Mucosa of stomach (tissue), 1 donor: ENCODE data around the gene RNF130.
"Not testable (repeated sequence)": the region's sequence is repeated elsewhere in the genome, so short reads cannot be mapped to it uniquely, and the experiment has no call there.

ENCODE experiments used
- H3K27me3 ChIP-seq: one replicate; pipeline ENCODE4 v1.7.0; 2013; ENCODE audit warnings: mild to moderate bottlenecking, low read length; ENCODE audit not compliant: control insufficient read depth, insufficient read depth
- H3K36me3 ChIP-seq: one replicate; pipeline ENCODE4 v1.7.0; 2013; ENCODE audit warnings: low read length; ENCODE audit not compliant: control insufficient read depth, insufficient read depth
- H3K4me1 ChIP-seq: one replicate; pipeline ENCODE4 v1.7.0; 2013; ENCODE audit warnings: mild to moderate bottlenecking, low read length; ENCODE audit not compliant: control insufficient read depth, insufficient read depth
- H3K4me3 ChIP-seq: one replicate; pipeline ENCODE4 v1.7.0; 2013; ENCODE audit warnings: low read length
- H3K9ac ChIP-seq: one replicate; pipeline ENCODE4 v1.7.0; 2013; ENCODE audit warnings: mild to moderate bottlenecking, low read length, moderate library complexity
- H3K9me3 ChIP-seq: one replicate; pipeline ENCODE4 v1.7.0; 2013; ENCODE audit warnings: mild to moderate bottlenecking, low read length, moderate library complexity; ENCODE audit not compliant: control insufficient read depth
- donor health status: Pancreatic carcinoma.

Gene RNF130

DNA sequence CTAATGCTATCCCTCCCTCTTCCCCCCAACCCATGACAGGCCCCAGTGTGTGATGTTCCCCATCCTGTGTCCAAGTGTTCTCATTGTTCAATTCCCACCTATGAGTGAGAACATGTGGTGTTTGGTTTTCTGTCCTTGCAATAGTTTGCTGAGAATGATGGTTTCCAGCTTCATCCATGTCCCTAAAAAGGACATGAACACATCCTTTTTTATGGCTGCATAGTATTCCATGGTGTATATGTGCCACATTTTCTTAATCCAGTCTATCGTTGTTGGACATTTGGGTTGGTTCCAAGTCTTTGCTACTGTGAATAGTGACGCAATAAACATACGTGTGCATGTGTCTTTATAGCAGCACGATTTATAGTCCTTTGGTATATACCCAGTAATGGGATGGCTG is 78.7 kb downstream of the RNF130 start:
- H3K9me3 ChIP-seq, H3K4me1 ChIP-seq, H3K36me3 ChIP-seq, H3K27me3 ChIP-seq, H3K9ac ChIP-seq, H3K4me3 ChIP-seq: not testable (repeated sequence)

DNA sequence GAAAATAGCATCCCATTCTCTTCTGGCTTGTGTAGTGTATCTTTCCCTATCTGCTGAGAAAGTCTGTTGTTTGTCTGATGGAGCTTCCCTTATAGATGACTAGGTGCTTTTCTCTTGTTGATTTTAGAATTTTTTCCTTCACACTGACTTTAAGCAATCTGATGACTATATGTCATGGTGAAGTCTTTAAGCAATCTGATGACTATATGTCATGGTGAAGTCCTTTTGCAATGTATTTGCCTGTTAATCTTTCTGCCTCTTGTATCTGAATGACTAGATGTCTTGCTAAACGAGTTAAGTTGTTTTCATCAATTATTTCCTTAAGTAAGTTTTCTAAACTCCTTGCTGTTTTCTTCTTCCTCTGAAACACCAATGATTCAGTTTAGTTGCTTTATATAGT is 80.5 kb downstream of the RNF130 start:
- Histone ChIP-seq H3K36me3 (no peaks in the 10 kb centered on the region), H3K9me3 (no peaks in the 10 kb centered on the region), H3K4me3 (no peak overlapping the region), H3K9ac (no peak overlapping the region), H3K4me1 (no peaks in the 10 kb centered on the region), H3K27me3 (no peaks in the 10 kb centered on the region)

- H3K9me3 ChIP-seq, H3K36me3 ChIP-seq, H3K4me1 ChIP-seq: not testable (repeated sequence)
Observed at GRCh38 chr5:179990525-179990924, 81.0 kb downstream of the RNF130 start.

DNA sequence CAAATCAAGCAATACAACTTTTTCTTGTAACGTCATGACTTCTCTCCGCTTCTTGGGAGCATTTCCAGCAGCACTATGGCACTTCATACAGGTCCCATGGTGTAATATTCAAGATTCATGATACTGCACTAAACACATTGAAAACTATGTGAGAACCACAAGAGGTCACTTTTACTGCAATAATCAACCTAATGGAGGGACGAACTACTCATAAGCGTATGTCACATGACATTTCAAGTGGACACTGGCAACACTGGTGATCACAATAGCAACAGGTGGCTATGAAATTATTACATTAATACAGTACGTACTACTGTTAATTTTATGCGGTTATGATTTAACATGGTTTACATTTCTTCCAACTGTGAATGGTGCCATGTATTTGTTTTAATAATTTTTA is 85.2 kb downstream of the RNF130 start:
- Histone ChIP-seq H3K36me3 (no peaks in the 10 kb centered on the region), H3K4me3 (no peak overlapping the region), H3K9ac (no peak overlapping the region), H3K27me3 (no peaks in the 10 kb centered on the region), H3K9me3 (no peaks in the 10 kb centered on the region), H3K4me1 (no peaks in the 10 kb centered on the region)

More at GRCh38 chr5:179990525-179990924, 81.0 kb downstream of the RNF130 start:
- not testable (repeated sequence) for H3K9ac ChIP-seq, H3K4me3 ChIP-seq, H3K27me3 ChIP-seq

GRCh38 chr5:179981636-179982035 is 89.9 kb downstream of the RNF130 start:
- Histone ChIP-seq H3K4me1 (no peaks in the 10 kb centered on the region), H3K9me3 (no peaks in the 10 kb centered on the region), H3K4me3 (no peak overlapping the region), H3K36me3 (no peaks in the 10 kb centered on the region), H3K9ac (no peak overlapping the region), H3K27me3 (no peaks in the 10 kb centered on the region)

DNA sequence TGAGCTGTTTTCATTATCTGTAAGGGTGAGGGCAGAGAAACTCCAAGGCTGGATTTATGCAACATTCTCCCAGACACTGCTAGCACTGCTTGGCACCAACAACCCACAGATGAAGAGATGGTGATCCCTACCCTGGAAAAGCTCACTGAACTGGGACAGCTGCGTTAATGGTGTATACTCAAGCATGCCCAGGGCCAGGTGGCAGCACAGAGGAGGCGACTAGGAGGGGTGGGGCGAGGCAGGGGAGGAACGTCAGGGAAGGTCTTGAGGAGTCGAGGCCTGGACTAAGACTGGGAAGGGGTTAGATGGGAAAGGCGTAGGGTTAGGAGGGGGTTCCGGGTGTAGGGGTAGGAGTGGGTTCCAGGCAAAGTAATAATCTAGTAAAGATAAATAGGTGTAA is 90.8 kb downstream of the RNF130 start:
- H3K9me3 ChIP-seq, result no peaks in the 10 kb centered on the region
- H3K36me3 ChIP-seq, result no peaks in the 10 kb centered on the region
- H3K9ac ChIP-seq, result no peak overlapping the region
- no peaks in the 10 kb centered on the region for H3K4me1 ChIP-seq
- no peak overlapping the region for H3K4me3 ChIP-seq
- no peaks in the 10 kb centered on the region for H3K27me3 ChIP-seq

GRCh38 chr5:179978792-179979191 is 92.8 kb downstream of the RNF130 start:
- H3K9ac ChIP-seq, result no peak overlapping the region
- H3K36me3 ChIP-seq, result no peaks in the 10 kb centered on the region

DNA sequence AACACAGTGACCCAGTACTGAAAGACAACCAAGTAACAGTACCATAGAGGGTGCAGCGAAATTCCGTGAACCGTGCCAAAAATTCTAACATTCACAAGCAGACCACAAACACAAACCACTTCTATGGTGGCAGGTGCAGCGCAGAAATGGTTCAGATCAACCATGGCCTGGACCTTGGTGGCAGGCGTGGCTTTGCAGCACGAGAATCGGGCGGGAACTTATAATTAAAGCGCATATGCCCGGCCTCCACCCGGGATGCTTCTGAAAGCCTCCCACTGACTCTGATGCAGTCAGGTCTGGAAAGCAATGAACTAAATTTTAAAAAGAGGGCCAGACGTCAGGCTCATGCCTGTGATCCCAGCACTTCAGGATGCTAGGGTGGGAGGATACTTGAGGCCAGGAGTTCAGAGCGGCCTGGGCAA is 95.8 kb downstream of the RNF130 start:
- no peaks in the 10 kb centered on the region for H3K9me3 ChIP-seq
- no peaks in the 10 kb centered on the region for H3K4me1 ChIP-seq
- H3K27me3 ChIP-seq, result no peaks in the 10 kb centered on the region
- H3K9ac ChIP-seq, result no peak overlapping the region
- no peak overlapping the region for H3K4me3 ChIP-seq
- no peaks in the 10 kb centered on the region for H3K36me3 ChIP-seq

More at GRCh38 chr5:179978792-179979191, 92.8 kb downstream of the RNF130 start:
- no peaks in the 10 kb centered on the region for H3K27me3 ChIP-seq
- no peaks in the 10 kb centered on the region for H3K4me1 ChIP-seq
- no peak overlapping the region for H3K4me3 ChIP-seq
- no peaks in the 10 kb centered on the region for H3K9me3 ChIP-seq

- no peak overlapping the region for H3K4me3 ChIP-seq
- H3K36me3 ChIP-seq, result no peaks in the 10 kb centered on the region
- no peak overlapping the region for H3K9ac ChIP-seq
Observed at GRCh38 chr5:179974946-179975712, 96.4 kb downstream of the RNF130 start.

GRCh38 chr5:179974246-179974945 is 97.2 kb downstream of the RNF130 start:
- Histone ChIP-seq H3K9me3 (no peaks in the 10 kb centered on the region), H3K4me3 (no peak overlapping the region), H3K4me1 (no peaks in the 10 kb centered on the region), H3K27me3 (no peaks in the 10 kb centered on the region), H3K9ac (no peak overlapping the region), H3K36me3 (no peaks in the 10 kb centered on the region)

More at GRCh38 chr5:179974946-179975712, 96.4 kb downstream of the RNF130 start:
- H3K27me3 ChIP-seq, result no peaks in the 10 kb centered on the region
- H3K4me1 ChIP-seq, result no peaks in the 10 kb centered on the region
- H3K9me3 ChIP-seq, result no peaks in the 10 kb centered on the region

- Histone ChIP-seq H3K9me3 (no peaks in the 10 kb centered on the region), H3K36me3 (no peaks in the 10 kb centered on the region), H3K4me1 (no peaks in the 10 kb centered on the region), H3K9ac (no peak overlapping the region), H3K4me3 (no peak overlapping the region), H3K27me3 (no peaks in the 10 kb centered on the region)
Observed at GRCh38 chr5:179973391-179973790, 98.2 kb downstream of the RNF130 start.

GRCh38 chr5:179969110-179969509 is 102.4 kb downstream of the RNF130 start:
- Histone ChIP-seq H3K9ac (no peak overlapping the region), H3K9me3 (no peaks in the 10 kb centered on the region), H3K4me3 (no peak overlapping the region), H3K27me3 (no peaks in the 10 kb centered on the region), H3K4me1 (peaks cover 4% of the 10 kb centered on the region), H3K36me3 (peaks cover 7% of the 10 kb centered on the region)
